Hematopoietic multipotent progenitor cell (in vitro differentiated cells): ENCODE data around the gene DVL3. TPM values are rescaled to one million over a fixed set of nuclear protein-coding genes. Genes with fewer than 3 reads are reported as not detected.

Experiments used
- DNase-seq, 3 donors: peaks; one replicate each; pipeline ENCODE4 v3.0.0-alpha.2; 2011 to 2015; ENCODE audit warnings: low read depth in 2 of 3, low spot score in 2 of 3
- total RNA-seq: library from RNA; depleted of rRNA; stranded (reverse); fragments of >200 nt; gene quantifications from one replicate; pipeline ENCODE4 v1.2.3, GENCODE V29; 2012

The DVL3 gene
- total RNA-seq, 1 donor: 38.0 TPM

- no peak for DNase-seq
Measured at GRCh38 chr3:184175981-184176376, 20.8 kb downstream of the DVL3 start.

GRCh38 chr3:184176377-184177330 lies 21.5 kb downstream of the DVL3 start:
- DNase-seq: peak in 2 of 3 donors; percentile 39 to 40

GRCh38 chr3:184177331-184177731 lies 22.2 kb downstream of the DVL3 start:
- no peak for DNase-seq

GRCh38 chr3:184177767-184178306 lies 22.7 kb downstream of the DVL3 start:
- DNase-seq: no peak

- DNase-seq: no peak
Measured at GRCh38 chr3:184178521-184179138, 23.5 kb downstream of the DVL3 start.

GRCh38 chr3:184180165-184180564 lies 25.0 kb downstream of the DVL3 start:
- no peak for DNase-seq

GRCh38 chr3:184181596-184181995 lies 26.4 kb downstream of the DVL3 start:
- no peak for DNase-seq

- no peak for DNase-seq
Measured at GRCh38 chr3:184183679-184184078, 28.5 kb downstream of the DVL3 start.

GRCh38 chr3:184184546-184185230 lies 29.5 kb downstream of the DVL3 start:
- DNase-seq: no peak

- peak; percentile 99 to 100 (median 100) for DNase-seq
Measured at GRCh38 chr3:184185461-184186183, 30.4 kb downstream of the DVL3 start.

- DNase-seq: no peak
Measured at GRCh38 chr3:184186184-184186901, 31.2 kb downstream of the DVL3 start, which contains the start of gene ABCF3. Gene ABCF3 (plus strand): TSS chr3:184186199. CDS start chr3:184186208, 9 bp downstream.

GRCh38 chr3:184186902-184187207 lies 31.7 kb downstream of the DVL3 start:
- DNase-seq: no peak

- DNase-seq: no peak
Measured at GRCh38 chr3:184188080-184188479, 32.9 kb downstream of the DVL3 start.

GRCh38 chr3:184189421-184189820 lies 34.2 kb downstream of the DVL3 start:
- DNase-seq: no peak

GRCh38 chr3:184192889-184193288 lies 37.7 kb downstream of the DVL3 start:
- no peak for DNase-seq

GRCh38 chr3:184193991-184194539 lies 38.9 kb downstream of the DVL3 start:
- DNase-seq: no peak

GRCh38 chr3:184196536-184196935 lies 41.4 kb downstream of the DVL3 start:
- no peak for DNase-seq

- no peak for DNase-seq
Measured at GRCh38 chr3:184198509-184198908, 43.3 kb downstream of the DVL3 start.

GRCh38 chr3:184200825-184201224 lies 45.6 kb downstream of the DVL3 start:
- no peak for DNase-seq

GRCh38 chr3:184203526-184203925 lies 48.3 kb downstream of the DVL3 start:
- no peak for DNase-seq
